Keratinocyte (primary cell): Measurements from ENCODE around the gene FRMD4B.

Experiments used
- CTCF ChIP-seq, 3 experiments: IDR thresholded peaks in 1 of 3; conservative IDR thresholded peaks in 1 of 3; optimal IDR thresholded peaks in 1 of 3; 2 replicates in 2 of 3; 3 replicates in 1 of 3; pipeline versions ENCODE3 to v1.5.1; 2011; ENCODE audit warnings: low read length in 3 of 3, mild to moderate bottlenecking in 3 of 3, moderate library complexity in 2 of 3, control low read depth in 1 of 3, inconsistent platforms in 1 of 3; ENCODE audit not compliant: insufficient read depth in 2 of 3; ENCODE audit errors: extremely low read depth in 1 of 3
- EZH2 ChIP-seq: IDR thresholded peaks from one replicate; pipeline ENCODE4 v1.6.1; 2012; ENCODE audit warnings: inconsistent platforms, mild to moderate bottlenecking, low read length, moderate library complexity

- TF ChIP-seq CTCF (optimal IDR thresholded peaks at IDR 0.05 in 1 of 3, IDR thresholded peaks at IDR 0.05 in 1 of 3, conservative IDR thresholded peaks at IDR 0.05 in 1 of 3; ENCODE audit: extremely low read depth in 1 of 3, insufficient read depth in 2 of 3, low read length in 3 of 3) (no peak), EZH2 (no peak)
Measured at GRCh38 chr3:69422751-69423150, 36.9 kb upstream of the FRMD4B start.
